ENCODE results near the gene EPHB1.

The EPHB1 gene

DNA sequence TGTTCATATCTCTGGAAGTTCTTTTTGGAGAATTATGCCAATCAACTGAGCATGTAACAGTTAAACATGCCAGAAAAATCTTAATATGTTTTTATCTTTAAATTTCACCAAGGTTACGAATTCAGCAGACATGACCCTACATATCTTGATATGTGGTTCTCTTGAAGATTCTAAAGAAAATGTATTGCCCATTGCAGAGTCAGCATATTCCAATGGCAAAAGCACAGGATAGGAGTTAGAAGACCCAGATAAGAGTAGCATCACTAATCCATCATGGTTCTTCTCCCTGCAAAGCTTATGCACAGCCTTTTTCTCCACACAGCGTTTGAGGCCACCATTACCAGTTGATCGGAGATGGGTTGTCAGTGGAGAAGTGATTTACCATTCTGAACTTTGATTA is 402.8 kb downstream of the EPHB1 start:
- H3K36me3 Mint-ChIP-seq, result no peaks in the 10 kb centered on the region
- no peaks in the 10 kb centered on the region for H3K27me3 Mint-ChIP-seq
- CTCF ChIA-PET, result no interaction called here
- no peak overlapping the region for H3K4me3 Mint-ChIP-seq
- H3K27ac Mint-ChIP-seq, result no peak overlapping the region
- no peak for DNase-seq
- H3K9me3 Mint-ChIP-seq, result peaks cover 7% of the 10 kb centered on the region
- H3K4me1 Mint-ChIP-seq, result no peaks in the 10 kb centered on the region

DNA sequence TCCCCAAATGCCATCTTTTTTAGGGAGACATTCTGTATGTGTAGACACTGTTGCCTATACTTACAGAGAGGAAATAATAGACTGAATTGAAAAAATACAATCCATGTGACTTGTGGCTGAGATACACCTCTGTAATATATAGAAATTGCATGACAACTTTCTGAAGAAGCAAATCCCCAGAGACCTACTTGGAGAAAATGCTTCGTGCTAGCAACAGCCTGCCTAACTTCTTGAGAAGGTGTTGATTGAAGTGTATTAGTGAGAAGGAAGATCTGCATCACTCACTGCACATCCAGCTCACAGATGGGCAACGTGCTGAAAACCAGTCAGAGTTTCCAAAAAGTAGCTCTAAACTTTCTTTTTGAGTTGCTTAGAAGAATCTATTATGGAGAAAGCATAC is 404.1 kb downstream of the EPHB1 start:
- Mint-ChIP-seq H3K4me3 (no peak overlapping the region), H3K36me3 (no peaks in the 10 kb centered on the region), H3K27ac (no peak overlapping the region), H3K9me3 (peaks cover 7% of the 10 kb centered on the region), H3K4me1 (no peaks in the 10 kb centered on the region), H3K27me3 (no peaks in the 10 kb centered on the region)
- CTCF ChIA-PET, result no interaction called here
- no peak for DNase-seq

DNA sequence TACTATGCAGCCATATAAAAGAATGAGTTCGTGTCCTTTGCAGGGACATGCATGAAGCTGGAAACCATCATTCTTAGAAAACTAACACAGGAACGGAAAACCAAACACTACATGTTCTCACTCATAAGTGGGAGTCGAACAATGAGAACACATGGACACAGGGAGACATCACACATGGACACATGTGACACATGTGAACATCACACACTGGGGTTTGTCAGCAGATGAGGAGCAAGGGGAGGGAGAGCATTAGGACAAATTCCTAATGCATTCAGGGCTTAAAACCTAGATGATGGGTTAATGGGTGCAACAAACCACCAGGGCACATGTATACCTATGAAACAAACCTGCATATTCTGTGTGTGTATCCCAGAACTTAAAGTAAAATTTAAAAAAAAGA is 408.0 kb downstream of the EPHB1 start:
- Mint-ChIP-seq H3K27ac (no peak overlapping the region), H3K4me1 (no peaks in the 10 kb centered on the region), H3K27me3 (no peaks in the 10 kb centered on the region), H3K36me3 (no peaks in the 10 kb centered on the region), H3K9me3 (no peaks in the 10 kb centered on the region), H3K4me3 (no peak overlapping the region)
- CTCF ChIA-PET, result no interaction called here
- DNase-seq, result no peak

DNA sequence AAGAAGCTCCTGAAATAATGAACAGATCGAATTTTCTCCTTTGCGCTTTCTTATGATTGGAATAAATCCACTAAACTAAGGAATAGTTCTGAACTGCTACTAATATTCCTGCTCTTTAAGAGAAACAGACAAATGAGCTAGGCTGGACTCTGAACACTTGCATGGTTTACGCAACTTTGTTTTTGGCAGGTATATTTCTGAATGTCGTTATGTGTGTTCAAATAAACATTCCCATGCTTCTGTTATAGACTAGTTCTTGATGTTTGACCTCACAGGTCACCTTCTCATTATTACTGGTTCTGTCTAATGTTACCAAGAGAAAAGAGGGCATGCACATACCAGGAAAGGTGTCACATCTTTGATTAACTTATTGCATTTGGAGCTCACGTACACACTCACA is 418.2 kb downstream of the EPHB1 start:
- CTCF ChIA-PET, result no interaction called here
- no peak overlapping the region for H3K4me3 Mint-ChIP-seq
- no peaks in the 10 kb centered on the region for H3K9me3 Mint-ChIP-seq

DNA sequence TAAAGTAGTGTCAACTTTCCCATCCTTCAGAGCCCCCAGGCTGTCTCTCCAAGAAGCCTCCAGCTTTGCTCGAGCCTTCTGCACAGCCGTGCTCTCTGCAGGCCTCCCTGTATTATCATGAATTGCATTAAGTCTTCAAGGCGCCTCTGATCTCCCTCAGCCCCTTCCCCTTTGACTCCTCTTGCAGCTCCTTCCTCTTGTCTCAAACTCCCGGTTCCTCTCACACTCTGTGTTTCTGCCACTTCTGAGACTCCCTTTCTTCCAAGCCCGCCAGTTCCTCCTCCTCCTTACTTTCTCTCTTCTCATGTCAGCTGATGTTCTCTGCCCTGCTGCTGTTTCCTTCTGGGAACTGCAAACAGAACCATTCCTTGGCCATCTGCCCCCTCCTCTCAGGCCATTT is 418.8 kb downstream of the EPHB1 start:
- Mint-ChIP-seq H3K36me3 (no peaks in the 10 kb centered on the region), H3K4me1 (no peaks in the 10 kb centered on the region), H3K27me3 (peaks cover 3% of the 10 kb centered on the region), H3K4me3 (no peak overlapping the region), H3K27ac (no peak overlapping the region), H3K9me3 (no peaks in the 10 kb centered on the region)
- no peak for DNase-seq
- CTCF ChIA-PET, result no interaction called here

More for the DNA sequence above, 418.2 kb downstream of the EPHB1 start:
- Mint-ChIP-seq H3K27ac (no peak overlapping the region), H3K36me3 (no peaks in the 10 kb centered on the region), H3K27me3 (peaks cover 3% of the 10 kb centered on the region), H3K4me1 (no peaks in the 10 kb centered on the region)
- no peak for DNase-seq

DNA sequence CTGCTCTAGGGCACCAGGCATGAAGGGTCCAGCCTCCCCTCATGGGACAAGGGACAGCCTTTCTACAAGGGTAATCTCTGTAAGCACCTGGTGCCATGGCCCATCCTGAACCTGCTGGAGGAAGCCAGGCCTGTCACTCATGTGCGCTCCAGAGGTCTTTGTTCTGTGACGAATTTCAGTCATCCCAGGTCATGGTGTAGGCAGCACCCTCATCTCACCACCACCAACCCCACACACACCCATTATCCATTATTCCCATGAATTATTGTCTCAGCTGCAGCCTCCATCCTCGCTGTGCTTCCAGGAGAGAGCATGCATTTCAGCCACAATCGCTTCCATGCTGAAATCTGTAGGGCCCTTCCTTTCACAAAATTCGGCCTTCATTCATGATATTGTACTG is 419.3 kb downstream of the EPHB1 start:
- Mint-ChIP-seq H3K4me1 (no peaks in the 10 kb centered on the region), H3K27ac (no peak overlapping the region), H3K4me3 (no peak overlapping the region), H3K27me3 (peaks cover 3% of the 10 kb centered on the region), H3K9me3 (no peaks in the 10 kb centered on the region), H3K36me3 (no peaks in the 10 kb centered on the region)
- CTCF ChIA-PET, result no interaction called here
- no peak for DNase-seq

DNA sequence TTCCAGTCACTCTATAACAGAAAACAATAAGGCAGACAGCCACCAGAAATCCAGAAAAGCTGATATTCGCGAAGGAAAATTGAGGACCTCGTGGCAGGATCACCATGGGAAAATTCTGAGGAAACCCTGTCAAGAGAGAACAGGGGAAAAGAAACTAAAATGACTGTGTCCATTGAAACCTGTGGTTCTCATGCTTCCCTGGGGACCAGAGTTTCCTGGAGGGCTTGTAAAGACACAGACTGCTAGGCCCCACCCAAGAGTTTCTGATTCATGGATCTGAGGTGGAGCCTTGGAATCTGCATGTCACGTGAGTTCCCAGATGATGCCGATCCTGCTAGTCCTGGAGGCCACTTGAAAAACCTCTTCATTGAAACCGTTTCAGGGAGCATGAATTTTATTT is 420.5 kb downstream of the EPHB1 start:
- Mint-ChIP-seq H3K36me3 (no peaks in the 10 kb centered on the region), H3K27me3 (no peaks in the 10 kb centered on the region), H3K4me1 (no peaks in the 10 kb centered on the region), H3K4me3 (no peak overlapping the region), H3K9me3 (no peaks in the 10 kb centered on the region), H3K27ac (no peak overlapping the region)
- CTCF ChIA-PET, result no interaction called here
- no peak for DNase-seq

DNA sequence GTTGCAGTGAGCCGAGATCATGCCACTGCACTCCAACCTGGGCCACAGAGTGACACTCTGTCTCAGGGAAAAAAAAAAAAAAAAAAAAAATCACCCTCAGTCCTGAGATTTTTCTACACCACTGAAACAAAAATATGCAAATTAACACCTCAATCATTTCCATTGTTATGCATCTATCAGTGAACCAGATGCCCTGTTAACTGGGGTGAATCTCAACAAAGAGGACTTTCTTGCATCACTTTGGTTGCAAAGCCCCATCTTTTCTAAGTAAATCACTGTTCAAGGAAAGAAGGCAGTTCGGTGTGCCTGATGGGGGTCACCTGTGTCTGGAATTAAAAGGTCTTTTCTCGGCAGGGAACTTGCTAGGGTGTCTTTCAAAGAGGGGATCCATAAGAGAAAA is 421.6 kb downstream of the EPHB1 start:
- no peaks in the 10 kb centered on the region for H3K4me1 Mint-ChIP-seq
- no peaks in the 10 kb centered on the region for H3K9me3 Mint-ChIP-seq

DNA sequence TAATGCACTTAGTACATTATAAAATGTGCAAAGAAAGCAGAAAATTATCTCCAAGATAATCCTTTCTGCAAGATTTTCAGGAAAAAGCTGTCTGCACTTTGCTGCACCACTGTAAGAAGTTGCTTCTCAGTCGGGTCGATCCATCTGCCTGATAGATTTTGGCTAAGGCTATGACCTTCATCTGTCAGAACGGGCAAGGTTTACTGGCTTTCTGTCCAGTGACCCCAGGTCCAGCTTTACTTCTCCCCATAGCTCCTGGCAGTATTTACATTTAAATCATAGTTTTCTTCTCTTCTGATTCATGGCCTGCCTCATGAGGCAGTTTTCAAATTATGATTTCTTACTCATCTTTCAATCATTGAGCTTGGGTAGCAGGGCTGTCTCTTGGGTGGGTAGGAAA is 422.7 kb downstream of the EPHB1 start:
- H3K4me3 Mint-ChIP-seq, result no peak overlapping the region
- H3K4me1 Mint-ChIP-seq, result no peaks in the 10 kb centered on the region
- H3K36me3 Mint-ChIP-seq, result no peaks in the 10 kb centered on the region
- H3K27me3 Mint-ChIP-seq, result no peaks in the 10 kb centered on the region
- H3K27ac Mint-ChIP-seq, result no peak overlapping the region
- H3K9me3 Mint-ChIP-seq, result no peaks in the 10 kb centered on the region
- DNase-seq, result no peak
- CTCF ChIA-PET, result no interaction called here

More for the DNA sequence above, 421.6 kb downstream of the EPHB1 start:
- no peak overlapping the region for H3K27ac Mint-ChIP-seq
- H3K36me3 Mint-ChIP-seq, result no peaks in the 10 kb centered on the region
- no peak for DNase-seq
- H3K4me3 Mint-ChIP-seq, result no peak overlapping the region
- CTCF ChIA-PET, result no interaction called here
- no peaks in the 10 kb centered on the region for H3K27me3 Mint-ChIP-seq

DNA sequence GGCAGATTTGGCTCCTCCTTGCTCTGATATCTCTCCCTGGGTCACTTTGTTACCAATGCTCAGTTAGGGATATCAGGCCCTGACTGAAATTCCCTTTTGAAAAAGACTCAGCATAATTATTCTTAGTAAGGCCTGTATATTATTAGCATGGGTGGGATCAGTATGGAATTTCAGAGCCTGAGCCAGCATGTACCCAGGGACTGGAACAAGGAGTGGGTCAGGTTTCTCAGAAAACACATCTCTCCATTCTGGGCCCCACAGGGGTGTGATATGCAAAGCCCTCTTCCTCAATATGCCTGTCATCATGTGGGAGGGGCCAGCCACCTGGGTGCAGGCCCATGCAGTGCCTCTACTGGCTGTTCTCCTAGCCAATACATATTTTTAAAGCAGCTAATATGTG is 423.2 kb downstream of the EPHB1 start:
- CTCF ChIA-PET, result no interaction called here
- no peaks in the 10 kb centered on the region for H3K27me3 Mint-ChIP-seq
- H3K4me1 Mint-ChIP-seq, result no peaks in the 10 kb centered on the region
- no peak overlapping the region for H3K4me3 Mint-ChIP-seq
- DNase-seq, result no peak
- H3K9me3 Mint-ChIP-seq, result no peaks in the 10 kb centered on the region
- no peaks in the 10 kb centered on the region for H3K36me3 Mint-ChIP-seq
- H3K27ac Mint-ChIP-seq, result no peak overlapping the region

DNA sequence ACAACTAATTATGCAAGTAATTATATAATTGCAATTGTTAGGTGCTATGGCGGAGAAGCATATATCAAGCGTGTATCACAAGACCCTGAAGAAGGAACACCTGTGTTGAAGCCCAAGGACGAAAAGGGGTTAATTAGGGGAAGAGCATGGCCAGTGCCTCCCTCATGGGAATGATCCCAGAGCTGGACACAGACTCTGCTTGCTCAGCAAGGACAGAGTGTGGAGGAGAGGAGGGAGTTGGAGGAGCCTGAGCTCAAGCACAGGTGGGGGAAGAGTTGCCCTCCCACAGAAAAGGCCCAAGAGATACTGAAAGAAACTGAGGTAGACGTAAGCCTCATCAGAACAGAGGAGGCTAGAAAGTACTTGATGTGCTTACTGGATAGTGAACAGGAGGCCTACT is 423.7 kb downstream of the EPHB1 start:
- no peaks in the 10 kb centered on the region for H3K36me3 Mint-ChIP-seq
- H3K4me3 Mint-ChIP-seq, result no peak overlapping the region
- H3K27ac Mint-ChIP-seq, result no peak overlapping the region
- H3K4me1 Mint-ChIP-seq, result no peaks in the 10 kb centered on the region
- no peaks in the 10 kb centered on the region for H3K27me3 Mint-ChIP-seq
- no peak for DNase-seq
- H3K9me3 Mint-ChIP-seq, result no peaks in the 10 kb centered on the region
- CTCF ChIA-PET, result no interaction called here

DNA sequence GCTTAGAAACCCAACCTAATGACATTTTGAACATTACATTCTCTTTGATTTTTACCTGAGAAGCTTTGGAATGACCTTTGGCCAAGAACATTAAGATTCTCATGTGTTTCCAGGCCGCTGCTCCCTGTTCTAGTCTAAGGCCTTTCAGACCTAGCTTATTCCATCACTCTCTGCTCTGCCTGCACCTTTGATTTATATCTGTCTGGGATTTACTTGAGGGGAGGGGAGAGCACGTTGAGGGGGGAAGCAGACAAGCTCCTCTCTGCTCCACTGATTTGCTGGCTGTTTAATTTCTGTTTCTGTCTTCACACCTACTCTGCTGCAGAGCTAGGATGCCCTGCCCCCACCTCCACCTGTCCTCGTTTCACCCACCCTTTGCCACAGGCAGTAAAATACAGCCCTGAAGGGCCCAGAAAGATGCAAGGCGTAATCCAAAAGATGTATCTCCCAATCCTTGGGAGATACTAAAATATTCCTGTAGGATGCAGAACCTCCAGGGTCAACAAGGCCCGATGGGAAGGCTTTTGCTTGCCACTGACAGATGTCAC is 429.8 kb downstream of the EPHB1 start:
- Mint-ChIP-seq H3K27ac (no peak overlapping the region), H3K9me3 (no peaks in the 10 kb centered on the region), H3K27me3 (no peaks in the 10 kb centered on the region), H3K4me1 (no peaks in the 10 kb centered on the region), H3K4me3 (no peak overlapping the region), H3K36me3 (no peaks in the 10 kb centered on the region)
- no peak for DNase-seq
- CTCF ChIA-PET, result no interaction called here

DNA sequence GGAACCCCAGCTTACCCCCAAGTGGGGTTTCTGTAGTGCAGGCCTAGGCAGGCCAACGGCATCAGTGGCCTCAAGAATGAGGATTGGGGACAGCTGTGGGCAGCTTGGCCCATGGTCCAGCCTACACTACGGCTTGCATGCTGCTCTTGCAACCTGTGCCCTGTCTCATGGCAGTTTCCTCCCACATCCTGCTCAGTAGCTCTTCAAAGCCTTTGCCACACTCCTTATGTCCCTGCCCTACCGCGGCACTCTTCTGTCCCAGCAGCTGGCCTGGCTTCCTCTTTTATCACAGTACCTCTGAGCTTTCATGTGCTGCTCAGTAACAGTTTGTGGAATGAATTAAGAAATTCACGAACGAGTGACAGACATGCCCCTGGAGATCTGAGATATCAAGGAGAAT is 431.0 kb downstream of the EPHB1 start:
- CTCF ChIA-PET, result no interaction called here
- H3K27me3 Mint-ChIP-seq, result no peaks in the 10 kb centered on the region
- no peaks in the 10 kb centered on the region for H3K36me3 Mint-ChIP-seq
- no peak for DNase-seq
- no peaks in the 10 kb centered on the region for H3K4me1 Mint-ChIP-seq
- no peak overlapping the region for H3K4me3 Mint-ChIP-seq
- no peaks in the 10 kb centered on the region for H3K9me3 Mint-ChIP-seq
- no peak overlapping the region for H3K27ac Mint-ChIP-seq

DNA sequence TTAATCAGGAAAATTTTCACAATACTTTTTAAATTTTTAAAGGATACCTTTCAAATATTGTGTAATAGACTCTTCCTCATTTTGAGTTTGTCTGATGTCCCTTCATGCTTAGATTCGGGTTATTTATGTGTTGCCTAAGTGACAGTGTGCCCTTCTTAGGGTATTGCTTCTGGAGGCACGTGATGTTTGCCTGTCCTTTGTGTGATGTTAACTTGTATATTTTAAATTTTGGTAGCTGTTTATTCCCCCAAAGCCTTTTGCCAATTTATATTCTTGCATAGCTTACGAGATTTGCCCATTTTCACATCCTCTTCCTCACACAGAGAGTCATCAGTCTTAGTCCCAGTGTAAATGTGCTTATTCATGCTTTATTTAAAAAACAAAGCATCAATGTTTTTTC is 433.1 kb downstream of the EPHB1 start:
- H3K36me3 Mint-ChIP-seq, result no peaks in the 10 kb centered on the region
- no peak overlapping the region for H3K4me3 Mint-ChIP-seq
- H3K27me3 Mint-ChIP-seq, result no peaks in the 10 kb centered on the region
- H3K27ac Mint-ChIP-seq, result no peak overlapping the region
- DNase-seq, result no peak
- CTCF ChIA-PET, result no interaction called here
- H3K4me1 Mint-ChIP-seq, result no peaks in the 10 kb centered on the region
- no peaks in the 10 kb centered on the region for H3K9me3 Mint-ChIP-seq

DNA sequence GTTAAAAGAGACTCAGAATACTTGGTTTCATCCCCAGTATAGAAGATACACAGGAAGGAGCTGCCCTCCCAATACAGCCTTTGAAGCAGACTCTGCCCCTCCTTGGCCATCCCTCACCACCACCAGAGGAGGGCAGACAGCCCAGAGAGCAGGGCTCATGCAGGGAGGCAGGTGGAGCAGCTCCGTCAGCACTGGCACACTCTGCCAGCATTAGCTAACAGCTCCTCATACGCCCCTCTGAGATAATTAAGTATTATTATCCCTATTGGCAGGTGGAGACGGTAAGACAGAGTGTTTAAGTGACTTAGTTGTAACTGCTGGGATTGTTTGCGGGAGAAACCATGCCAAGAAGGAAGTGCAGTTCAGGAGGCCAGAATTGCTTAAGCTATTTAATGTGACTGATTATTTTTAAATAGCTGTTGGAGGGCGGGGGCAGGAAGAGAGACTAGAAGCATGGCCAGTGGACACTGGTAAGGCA is 434.0 kb downstream of the EPHB1 start:
- Mint-ChIP-seq H3K4me1 (no peaks in the 10 kb centered on the region), H3K9me3 (peaks cover under 1% of the 10 kb centered on the region), H3K27me3 (no peaks in the 10 kb centered on the region), H3K36me3 (no peaks in the 10 kb centered on the region), H3K27ac (no peak overlapping the region), H3K4me3 (no peak overlapping the region)
- no peak for DNase-seq
- CTCF ChIA-PET, result no interaction called here

DNA sequence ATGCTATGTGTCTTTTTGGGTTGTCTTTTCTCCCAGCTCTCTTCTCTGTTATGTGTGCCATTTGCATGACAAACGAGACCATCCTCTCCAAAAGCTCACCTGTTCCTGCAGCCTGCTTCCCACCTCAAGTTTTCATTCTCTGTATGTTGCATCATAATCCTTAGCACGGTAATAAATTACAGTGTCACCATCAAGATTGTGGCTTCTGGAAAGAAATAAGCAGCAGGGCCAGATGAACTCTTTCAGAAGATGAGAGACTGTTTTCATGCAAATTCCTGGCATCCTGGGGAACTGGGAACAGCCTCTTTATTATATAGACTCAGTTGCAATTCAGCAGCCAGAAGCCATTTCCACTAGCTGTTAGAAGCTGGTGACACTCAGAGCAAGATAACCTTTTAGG is 436.7 kb downstream of the EPHB1 start:
- CTCF ChIA-PET, result no interaction called here
- peaks cover 2% of the 10 kb centered on the region for H3K9me3 Mint-ChIP-seq

More for the DNA sequence above, 436.7 kb downstream of the EPHB1 start:
- Mint-ChIP-seq H3K36me3 (no peaks in the 10 kb centered on the region), H3K4me3 (no peak overlapping the region), H3K4me1 (no peaks in the 10 kb centered on the region), H3K27me3 (no peaks in the 10 kb centered on the region), H3K27ac (no peak overlapping the region)
- DNase-seq, result no peak
